Measurements from ENCODE around the gene TNFRSF1A. TPM values are rescaled to one million over a fixed set of nuclear protein-coding genes. Genes with fewer than 3 reads are reported as not detected.

The TNFRSF1A gene
- polyA plus RNA-seq, 1 donor (not counting 4 experiments of a cell fraction or from before 2014, with no cell fraction given): 101 TPM

DNA sequence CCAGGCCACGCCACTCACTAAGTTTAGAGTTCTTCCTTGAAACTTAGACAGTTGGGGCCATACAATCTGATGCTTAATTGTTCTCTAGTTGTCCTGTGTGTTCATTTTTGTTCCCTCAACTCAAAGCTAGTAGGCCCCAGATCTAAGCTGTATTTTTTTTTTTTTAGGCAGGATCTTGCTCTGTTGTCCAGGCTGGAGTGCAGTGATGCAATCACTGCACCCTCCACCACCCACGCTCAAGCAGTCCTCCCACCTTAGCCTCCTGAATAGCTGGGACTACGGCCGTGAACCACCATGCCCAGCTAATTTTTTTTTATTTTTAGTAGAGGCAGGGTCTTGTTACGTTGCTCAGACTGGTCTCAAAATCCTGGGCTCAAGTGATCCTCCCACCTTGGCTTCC, 7.5 kb downstream of the TNFRSF1A start:
- Histone ChIP-seq H3K4me2 (ENCODE audit: control insufficient read depth, extremely low read depth, insufficient read depth, low read depth, low read length) (peak overlapping the region; percentile 88), H3K9me1 (ENCODE audit: control insufficient read depth, extremely low read depth, insufficient read depth, low read length) (no peaks in the 10 kb centered on the region), H3K79me2 (ENCODE audit: control insufficient read depth, insufficient read depth, low read length) (peaks cover 57% of the 10 kb centered on the region), H3K4me3 (ENCODE audit: control insufficient read depth in 2 of 3, extremely low read depth in 1 of 3, insufficient read depth in 2 of 3, low read depth in 1 of 3, low read length in 3 of 3) (peak overlapping the region in 1 of 3 experiments; percentile 17), H3K9ac (ENCODE audit: control insufficient read depth, extremely low read depth, insufficient read depth, low read length) (peak overlapping the region; percentile 91), H3K27me3 (ENCODE audit: control insufficient read depth, extremely low read depth, insufficient read depth, low read length) (no peaks in the 10 kb centered on the region), H3K4me1 (ENCODE audit: control insufficient read depth, extremely low read depth, insufficient read depth, low read length) (peaks cover 70% of the 10 kb centered on the region), H3K27ac (ENCODE audit: control insufficient read depth, insufficient read depth, low read length) (peak overlapping the region; percentile 98), H4K20me1 (ENCODE audit: control insufficient read depth, extremely low read depth, insufficient read depth, low read length) (peaks cover 4% of the 10 kb centered on the region), H2AFZ (ENCODE audit: control insufficient read depth, low read length) (no peak overlapping the region), H3K9me3 (ENCODE audit: control insufficient read depth, low read depth, low read length) (no peaks in the 10 kb centered on the region), H3K36me3 (ENCODE audit: control insufficient read depth in 2 of 2, extremely low read depth in 1 of 2, insufficient read depth in 2 of 2, low read length in 2 of 2) (peaks cover 26 to 53% of the 10 kb centered on the region in 2 experiments)
- no peak for TF ChIP-seq EZH2 (IDR thresholded peaks at IDR 0.05; ENCODE audit: low read length)
- dilution Hi-C loops (cut with MboI; ENCODE audit: extremely low pct_ligation_motif_present, low sequenced_read_pairs): no loop called here
- FAIRE-seq (no peak), DNase-seq (ENCODE audit: low read depth, low spot score) (no peak)

DNA sequence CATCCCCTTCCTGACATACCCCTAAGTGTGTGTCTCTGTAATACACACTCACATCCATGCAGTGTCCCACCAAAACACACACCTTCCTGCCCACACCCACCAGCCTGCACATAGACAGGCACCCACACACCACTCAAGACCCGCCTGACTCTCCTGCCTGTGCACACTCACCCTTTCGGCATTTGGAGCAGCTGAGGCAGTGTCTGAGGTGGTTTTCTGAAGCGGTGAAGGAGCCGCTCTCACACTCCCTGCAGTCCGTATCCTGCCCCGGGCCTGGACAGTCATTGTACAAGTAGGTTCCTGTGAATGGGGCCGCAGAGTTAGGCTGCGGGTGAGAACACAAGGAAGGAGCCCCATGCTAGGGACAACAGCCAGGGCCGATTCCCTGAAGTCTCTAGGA, 8.3 kb downstream of the TNFRSF1A start:
- dilution Hi-C loops (cut with MboI; ENCODE audit: extremely low pct_ligation_motif_present, low sequenced_read_pairs): no loop called here
- Histone ChIP-seq H3K9me1 (ENCODE audit: control insufficient read depth, extremely low read depth, insufficient read depth, low read length) (no peaks in the 10 kb centered on the region), H3K9ac (ENCODE audit: control insufficient read depth, extremely low read depth, insufficient read depth, low read length) (peak overlapping the region; percentile 91), H3K36me3 (ENCODE audit: control insufficient read depth in 2 of 2, extremely low read depth in 1 of 2, insufficient read depth in 2 of 2, low read length in 2 of 2) (peaks cover 30 to 57% of the 10 kb centered on the region in 2 experiments), H3K4me2 (ENCODE audit: control insufficient read depth, extremely low read depth, insufficient read depth, low read depth, low read length) (peak overlapping the region; percentile 88), H3K27ac (ENCODE audit: control insufficient read depth, insufficient read depth, low read length) (peak overlapping the region; percentile 98), H3K9me3 (ENCODE audit: control insufficient read depth, low read depth, low read length) (no peaks in the 10 kb centered on the region), H3K4me3 (ENCODE audit: control insufficient read depth in 2 of 3, extremely low read depth in 1 of 3, insufficient read depth in 2 of 3, low read depth in 1 of 3, low read length in 3 of 3) (no peak overlapping the region), H2AFZ (ENCODE audit: control insufficient read depth, low read length) (no peak overlapping the region), H3K79me2 (ENCODE audit: control insufficient read depth, insufficient read depth, low read length) (peaks cover 51% of the 10 kb centered on the region), H4K20me1 (ENCODE audit: control insufficient read depth, extremely low read depth, insufficient read depth, low read length) (peaks cover 2% of the 10 kb centered on the region), H3K4me1 (ENCODE audit: control insufficient read depth, extremely low read depth, insufficient read depth, low read length) (peaks cover 62% of the 10 kb centered on the region), H3K27me3 (ENCODE audit: control insufficient read depth, extremely low read depth, insufficient read depth, low read length) (no peaks in the 10 kb centered on the region)
- TF ChIP-seq EZH2 (IDR thresholded peaks at IDR 0.05; ENCODE audit: low read length): no peak
- TF ChIP-seq, protein P1, sequence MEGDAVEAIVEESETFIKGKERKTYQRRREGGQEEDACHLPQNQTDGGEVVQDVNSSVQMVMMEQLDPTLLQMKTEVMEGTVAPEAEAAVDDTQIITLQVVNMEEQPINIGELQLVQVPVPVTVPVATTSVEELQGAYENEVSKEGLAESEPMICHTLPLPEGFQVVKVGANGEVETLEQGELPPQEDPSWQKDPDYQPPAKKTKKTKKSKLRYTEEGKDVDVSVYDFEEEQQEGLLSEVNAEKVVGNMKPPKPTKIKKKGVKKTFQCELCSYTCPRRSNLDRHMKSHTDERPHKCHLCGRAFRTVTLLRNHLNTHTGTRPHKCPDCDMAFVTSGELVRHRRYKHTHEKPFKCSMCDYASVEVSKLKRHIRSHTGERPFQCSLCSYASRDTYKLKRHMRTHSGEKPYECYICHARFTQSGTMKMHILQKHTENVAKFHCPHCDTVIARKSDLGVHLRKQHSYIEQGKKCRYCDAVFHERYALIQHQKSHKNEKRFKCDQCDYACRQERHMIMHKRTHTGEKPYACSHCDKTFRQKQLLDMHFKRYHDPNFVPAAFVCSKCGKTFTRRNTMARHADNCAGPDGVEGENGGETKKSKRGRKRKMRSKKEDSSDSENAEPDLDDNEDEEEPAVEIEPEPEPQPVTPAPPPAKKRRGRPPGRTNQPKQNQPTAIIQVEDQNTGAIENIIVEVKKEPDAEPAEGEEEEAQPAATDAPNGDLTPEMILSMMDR (optimal IDR thresholded peaks at IDR 0.05 in 1 of 3, IDR thresholded peaks at IDR 0.05 in 1 of 3, conservative IDR thresholded peaks at IDR 0.05 in 1 of 3; ENCODE audit: extremely low read depth in 1 of 3, insufficient read depth in 2 of 3, low read length in 3 of 3): no peak
- no peak for DNase-seq (ENCODE audit: low read depth, low spot score)
- peak; percentile 71 for FAIRE-seq

DNA sequence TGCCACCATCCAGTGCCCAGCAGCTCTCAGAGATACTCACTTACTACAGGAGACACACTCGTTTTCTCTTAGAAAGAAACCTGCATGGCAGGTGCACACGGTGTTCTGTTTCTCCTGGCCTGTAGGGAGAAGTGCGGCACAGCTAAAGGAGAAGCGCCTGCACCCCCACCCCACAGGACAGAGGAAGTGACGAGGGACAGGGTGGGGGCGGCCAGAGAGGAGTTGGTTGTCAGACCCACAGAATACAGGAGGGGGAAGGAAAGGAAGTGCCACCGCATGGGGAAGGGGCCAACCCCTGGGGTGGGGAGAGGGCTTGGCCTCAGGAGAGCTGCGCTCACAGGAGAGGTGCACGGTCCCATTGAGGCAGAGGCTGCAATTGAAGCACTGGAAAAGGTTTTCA, 8.8 kb downstream of the TNFRSF1A start:
- TF ChIP-seq, protein P1 (optimal IDR thresholded peaks at IDR 0.05 in 1 of 3, IDR thresholded peaks at IDR 0.05 in 1 of 3, conservative IDR thresholded peaks at IDR 0.05 in 1 of 3; ENCODE audit: extremely low read depth in 1 of 3, insufficient read depth in 2 of 3, low read length in 3 of 3): no peak
- no peak for TF ChIP-seq EZH2 (IDR thresholded peaks at IDR 0.05; ENCODE audit: low read length)
- Histone ChIP-seq H3K9ac (ENCODE audit: control insufficient read depth, extremely low read depth, insufficient read depth, low read length) (peak overlapping the region; percentile 91), H3K4me1 (ENCODE audit: control insufficient read depth, extremely low read depth, insufficient read depth, low read length) (peaks cover 57% of the 10 kb centered on the region), H3K27ac (ENCODE audit: control insufficient read depth, insufficient read depth, low read length) (peak overlapping the region; percentile 98), H3K36me3 (ENCODE audit: control insufficient read depth in 2 of 2, extremely low read depth in 1 of 2, insufficient read depth in 2 of 2, low read length in 2 of 2) (peaks cover 34 to 61% of the 10 kb centered on the region in 2 experiments), H3K9me1 (ENCODE audit: control insufficient read depth, extremely low read depth, insufficient read depth, low read length) (no peaks in the 10 kb centered on the region), H3K27me3 (ENCODE audit: control insufficient read depth, extremely low read depth, insufficient read depth, low read length) (no peaks in the 10 kb centered on the region), H3K4me3 (ENCODE audit: control insufficient read depth in 2 of 3, extremely low read depth in 1 of 3, insufficient read depth in 2 of 3, low read depth in 1 of 3, low read length in 3 of 3) (no peak overlapping the region), H2AFZ (ENCODE audit: control insufficient read depth, low read length) (no peak overlapping the region), H4K20me1 (ENCODE audit: control insufficient read depth, extremely low read depth, insufficient read depth, low read length) (peaks cover 2% of the 10 kb centered on the region), H3K4me2 (ENCODE audit: control insufficient read depth, extremely low read depth, insufficient read depth, low read depth, low read length) (peak overlapping the region; percentile 42), H3K9me3 (ENCODE audit: control insufficient read depth, low read depth, low read length) (no peaks in the 10 kb centered on the region), H3K79me2 (ENCODE audit: control insufficient read depth, insufficient read depth, low read length) (peaks cover 48% of the 10 kb centered on the region)
- DNase-seq (ENCODE audit: low read depth, low spot score) (no peak), FAIRE-seq (no peak)
- dilution Hi-C loops (cut with MboI; ENCODE audit: extremely low pct_ligation_motif_present, low sequenced_read_pairs): no loop called here

All from keratinocyte (primary cell).